ENCODE data around the gene PALM. TPM values are rescaled to one million over a fixed set of nuclear protein-coding genes. Genes with fewer than 3 reads are reported as not detected.

The PALM gene
- total and polyA plus RNA-seq, 7 donors, result 4.9 to 17.9 (median 9.5) TPM

DNA sequence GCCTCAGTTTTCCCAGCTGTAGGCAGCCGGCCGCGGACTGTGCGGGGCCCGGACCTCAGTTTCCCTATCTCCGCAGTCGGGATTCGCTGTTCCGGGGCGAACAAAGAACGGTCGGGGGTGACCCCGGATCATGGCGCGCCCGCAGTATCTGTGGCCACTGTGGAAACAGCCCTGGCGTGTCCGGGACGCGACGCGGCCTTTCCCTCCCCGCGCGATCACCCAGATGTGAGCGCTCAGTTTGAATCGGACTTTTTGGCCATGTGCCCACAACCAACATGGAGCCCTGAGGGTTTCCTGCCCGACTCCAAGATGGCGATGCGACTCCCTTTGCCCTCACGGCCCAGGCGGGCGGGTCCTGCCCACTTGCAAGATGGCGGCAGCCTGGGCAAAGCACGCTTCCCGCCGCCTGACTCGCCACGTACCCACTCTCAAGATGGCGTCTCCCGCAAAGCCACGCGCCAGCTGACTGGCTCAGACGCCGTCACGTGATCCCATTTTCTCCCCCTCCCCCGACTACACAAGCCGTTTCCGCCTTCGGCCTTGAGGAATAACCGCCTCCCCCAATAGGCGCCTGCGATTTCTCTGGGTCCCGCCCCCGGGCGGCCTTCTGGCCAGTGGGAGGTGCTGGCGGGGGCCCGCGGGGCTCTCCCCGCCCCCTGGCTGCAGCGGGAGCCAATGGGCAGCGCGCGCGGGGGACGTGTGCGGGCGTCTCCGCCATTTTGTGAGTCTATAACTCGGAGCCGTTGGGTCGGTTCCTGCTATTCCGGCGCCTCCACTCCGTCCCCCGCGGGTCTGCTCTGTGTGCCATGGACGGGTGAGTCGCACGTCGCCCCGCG is 88.2 kb downstream of the PALM start, which contains the start of gene PTBP1:
TSS of gene PTBP1 (plus strand) at position 761 of the 836 bp plus-strand sequence. CDS start at position 807, 46 bp downstream.
- TF ChIP-seq, protein P1, sequence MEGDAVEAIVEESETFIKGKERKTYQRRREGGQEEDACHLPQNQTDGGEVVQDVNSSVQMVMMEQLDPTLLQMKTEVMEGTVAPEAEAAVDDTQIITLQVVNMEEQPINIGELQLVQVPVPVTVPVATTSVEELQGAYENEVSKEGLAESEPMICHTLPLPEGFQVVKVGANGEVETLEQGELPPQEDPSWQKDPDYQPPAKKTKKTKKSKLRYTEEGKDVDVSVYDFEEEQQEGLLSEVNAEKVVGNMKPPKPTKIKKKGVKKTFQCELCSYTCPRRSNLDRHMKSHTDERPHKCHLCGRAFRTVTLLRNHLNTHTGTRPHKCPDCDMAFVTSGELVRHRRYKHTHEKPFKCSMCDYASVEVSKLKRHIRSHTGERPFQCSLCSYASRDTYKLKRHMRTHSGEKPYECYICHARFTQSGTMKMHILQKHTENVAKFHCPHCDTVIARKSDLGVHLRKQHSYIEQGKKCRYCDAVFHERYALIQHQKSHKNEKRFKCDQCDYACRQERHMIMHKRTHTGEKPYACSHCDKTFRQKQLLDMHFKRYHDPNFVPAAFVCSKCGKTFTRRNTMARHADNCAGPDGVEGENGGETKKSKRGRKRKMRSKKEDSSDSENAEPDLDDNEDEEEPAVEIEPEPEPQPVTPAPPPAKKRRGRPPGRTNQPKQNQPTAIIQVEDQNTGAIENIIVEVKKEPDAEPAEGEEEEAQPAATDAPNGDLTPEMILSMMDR (IDR thresholded peaks at IDR 0.05), result no peak
- peaks cover 43% of the 10 kb centered on the region for H3K4me1 ChIP-seq
- peaks cover 0 to 14% of the 10 kb centered on the region in 2 donors for H3K36me3 ChIP-seq (ENCODE audit: insufficient read depth in 1 of 2, low read depth in 1 of 2)
- H3K9me3 ChIP-seq, result no peaks in the 10 kb centered on the region
- H3K27me3 ChIP-seq (ENCODE audit: insufficient read depth in 3 of 3, low read length in 2 of 3), result no peaks in the 10 kb centered on the region
- WGBS, 3 donors, result 0 to 2% (median 0%) methylated on average over 51 to 83 of the region's 83 CpGs
- peak within 1 kb of the TSS; percentile 81 for H3K4me3 ChIP-seq
- intact Hi-C loops (cut with DNase I), result no loop called here
- peak; percentile 91 to 93 (median 92) for ATAC-seq
- DNase-seq, result peak; percentile 100
- peak within 1 kb of the TSS; percentile 99 for H3K27ac ChIP-seq

Other genes with a start within 250 kb of the PALM start
- 1 to 10 TPM; 4.5 to 9.7 (median 5.4) TPM for gene SHC2, start 247.9 kb upstream of the PALM start, total RNA-seq
- 1 to 10 TPM; 2.2 to 2.8 (median 2.2) TPM for gene SHC2, start 247.9 kb upstream of the PALM start, polyA plus RNA-seq
- gene MADCAM1, start 212.4 kb upstream of the PALM start, total RNA-seq, result under 1 TPM; 0.26 to 0.40 (median 0.35) TPM
- 1 to 10 TPM in 1 of 3 donors, under 1 TPM in 2; 0.08 to 1.8 (median 0.33) TPM for gene MADCAM1, start 212.4 kb upstream of the PALM start, polyA plus RNA-seq
- 10 to 100 TPM in 2 of 4 donors, 1 to 10 TPM in 2; 8.9 to 16.3 (median 10.2) TPM for gene TPGS1, start 201.4 kb upstream of the PALM start, total RNA-seq
- 10 to 100 TPM in 2 of 3 donors, 1 to 10 TPM in 1; 9.8 to 16.6 (median 12.6) TPM for gene TPGS1, start 201.4 kb upstream of the PALM start, polyA plus RNA-seq
- gene CDC34, start 177.2 kb upstream of the PALM start, total RNA-seq, result 100 to 1,000 TPM in 1 of 4 donors, 10 to 100 TPM in 3; 72.6 to 107 (median 83.0) TPM
- 100 to 1,000 TPM; 113 to 160 (median 123) TPM for gene CDC34, start 177.2 kb upstream of the PALM start, polyA plus RNA-seq
- gene GZMM, start 164.9 kb upstream of the PALM start, total RNA-seq, result not detected
- under 1 TPM; 0.11 to 0.23 (median 0.14) TPM for gene GZMM, start 164.9 kb upstream of the PALM start, polyA plus RNA-seq
- 100 to 1,000 TPM; 172 to 381 (median 300) TPM for gene BSG, start 136.3 kb upstream of the PALM start, total RNA-seq
- gene BSG, start 136.3 kb upstream of the PALM start, polyA plus RNA-seq, result 100 to 1,000 TPM; 202 to 308 (median 299) TPM
- gene HCN2, start 119.1 kb upstream of the PALM start, total RNA-seq, result under 1 TPM in 2 of 4 donors, not detected in 2; 0.08 to 0.13 TPM
- gene HCN2, start 119.1 kb upstream of the PALM start, polyA plus RNA-seq, result under 1 TPM in 2 of 3 donors, not detected in 1; 0.04 to 0.05 TPM
- gene POLRMT, start 75.4 kb upstream of the PALM start, total RNA-seq, result 10 to 100 TPM; 66.1 to 99.8 (median 81.4) TPM
- 10 to 100 TPM; 61.7 to 79.6 (median 66.5) TPM for gene POLRMT, start 75.4 kb upstream of the PALM start, polyA plus RNA-seq
- gene FGF22, start 69.1 kb upstream of the PALM start, total RNA-seq, result under 1 TPM in 2 of 4 donors, not detected in 2; 0.15 to 0.26 TPM
- gene FGF22, start 69.1 kb upstream of the PALM start, polyA plus RNA-seq, result under 1 TPM; 0.14 to 0.42 (median 0.16) TPM
- gene RNF126, start 45.7 kb upstream of the PALM start, total RNA-seq, result 10 to 100 TPM; 25.2 to 62.9 (median 50.4) TPM
- 10 to 100 TPM; 48.8 to 72.1 (median 63.3) TPM for gene RNF126, start 45.7 kb upstream of the PALM start, polyA plus RNA-seq
- 10 to 100 TPM in 2 of 4 donors, 1 to 10 TPM in 2; 5.4 to 11.5 (median 8.5) TPM for gene FSTL3, start 32.5 kb upstream of the PALM start, total RNA-seq
- gene FSTL3, start 32.5 kb upstream of the PALM start, polyA plus RNA-seq, result 10 to 100 TPM in 1 of 3 donors, 1 to 10 TPM in 2; 4.3 to 30.3 (median 6.1) TPM
- under 1 TPM in 1 of 4 donors, not detected in 3; 0.25 TPM for gene PRSS57, start 13.5 kb upstream of the PALM start, total RNA-seq
- gene PRSS57, start 13.5 kb upstream of the PALM start, polyA plus RNA-seq, result under 1 TPM in 1 of 3 donors, not detected in 2; 0.05 TPM
- under 1 TPM in 1 of 4 donors, not detected in 3; 0.08 TPM for gene MISP, start 42.2 kb downstream of the PALM start, total RNA-seq
- under 1 TPM in 2 of 3 donors, not detected in 1; 0.09 to 0.13 TPM for gene MISP, start 42.2 kb downstream of the PALM start, polyA plus RNA-seq
- gene PTBP1, start 88.5 kb downstream of the PALM start, total RNA-seq, result 10 to 100 TPM; 36.5 to 69.4 (median 60.8) TPM
- gene PTBP1, start 88.5 kb downstream of the PALM start, polyA plus RNA-seq, result 10 to 100 TPM; 24.2 to 36.3 (median 25.1) TPM
- gene PLPPR3, start 113.0 kb downstream of the PALM start, total RNA-seq, result not detected
- gene PLPPR3, start 113.0 kb downstream of the PALM start, polyA plus RNA-seq, result not detected
- gene AZU1, start 118.9 kb downstream of the PALM start, total RNA-seq, result under 1 TPM in 1 of 4 donors, not detected in 3; 0.69 TPM
- not detected for gene AZU1, start 118.9 kb downstream of the PALM start, polyA plus RNA-seq
- gene PRTN3, start 132.1 kb downstream of the PALM start, total RNA-seq, result under 1 TPM in 2 of 4 donors, not detected in 2; 0.22 to 0.34 TPM
- gene PRTN3, start 132.1 kb downstream of the PALM start, polyA plus RNA-seq, result under 1 TPM in 2 of 3 donors, not detected in 1; 0.04 to 0.05 TPM
- under 1 TPM in 2 of 4 donors, not detected in 2; 0.39 to 0.55 TPM for gene ELANE, start 143.4 kb downstream of the PALM start, total RNA-seq
- under 1 TPM; 0.55 to 0.95 (median 0.92) TPM for gene ELANE, start 143.4 kb downstream of the PALM start, polyA plus RNA-seq
- 10 to 100 TPM; 56.8 to 79.9 (median 64.2) TPM for gene CFD, start 150.7 kb downstream of the PALM start, total RNA-seq
- gene CFD, start 150.7 kb downstream of the PALM start, polyA plus RNA-seq, result 100 to 1,000 TPM in 2 of 3 donors, 10 to 100 TPM in 1; 87.1 to 142 (median 142) TPM
- 10 to 100 TPM; 47.0 to 66.5 (median 56.7) TPM for gene MED16, start 184.3 kb downstream of the PALM start, total RNA-seq
- 10 to 100 TPM; 30.7 to 55.8 (median 51.3) TPM for gene MED16, start 184.3 kb downstream of the PALM start, polyA plus RNA-seq
- gene RNU6-9, start 184.5 kb downstream of the PALM start, total RNA-seq, result not detected
- gene RNU6-9, start 184.5 kb downstream of the PALM start, polyA plus RNA-seq, result not detected
- gene R3HDM4, start 204.3 kb downstream of the PALM start, total RNA-seq, result 10 to 100 TPM; 17.8 to 56.8 (median 50.6) TPM
- gene R3HDM4, start 204.3 kb downstream of the PALM start, polyA plus RNA-seq, result 10 to 100 TPM; 37.4 to 92.0 (median 60.8) TPM
- gene KISS1R, start 208.4 kb downstream of the PALM start, total RNA-seq, result not detected
- under 1 TPM in 1 of 3 donors, not detected in 2; 0.16 TPM for gene KISS1R, start 208.4 kb downstream of the PALM start, polyA plus RNA-seq
- gene ARID3A, start 217.1 kb downstream of the PALM start, total RNA-seq, result 1 to 10 TPM; 4.2 to 6.7 (median 4.9) TPM
- gene ARID3A, start 217.1 kb downstream of the PALM start, polyA plus RNA-seq, result 1 to 10 TPM; 2.3 to 4.2 (median 3.2) TPM

Data from psoas muscle (tissue), 8 donors.